Head of caudate nucleus (tissue), 42 donors: ENCODE results near the gene LHX5.
A peak's percentile ranks its signal among the peaks of the same experiment; 100 is the strongest.

ENCODE experiments used
- DNase-seq, 42 donors: peaks; one replicate each; pipeline versions ENCODE4 v3.0.0 to v3.0.0-alpha.2; 2020 to 2021; ENCODE audit warnings: mixed read lengths in 7 of 42
- intact Hi-C: fragments of 100-400 bp; cut with DNase I; formaldehyde crosslinking; loops from one replicate; pipeline ENCODE4 v1.15.0; 2022

The LHX5 gene

DNA sequence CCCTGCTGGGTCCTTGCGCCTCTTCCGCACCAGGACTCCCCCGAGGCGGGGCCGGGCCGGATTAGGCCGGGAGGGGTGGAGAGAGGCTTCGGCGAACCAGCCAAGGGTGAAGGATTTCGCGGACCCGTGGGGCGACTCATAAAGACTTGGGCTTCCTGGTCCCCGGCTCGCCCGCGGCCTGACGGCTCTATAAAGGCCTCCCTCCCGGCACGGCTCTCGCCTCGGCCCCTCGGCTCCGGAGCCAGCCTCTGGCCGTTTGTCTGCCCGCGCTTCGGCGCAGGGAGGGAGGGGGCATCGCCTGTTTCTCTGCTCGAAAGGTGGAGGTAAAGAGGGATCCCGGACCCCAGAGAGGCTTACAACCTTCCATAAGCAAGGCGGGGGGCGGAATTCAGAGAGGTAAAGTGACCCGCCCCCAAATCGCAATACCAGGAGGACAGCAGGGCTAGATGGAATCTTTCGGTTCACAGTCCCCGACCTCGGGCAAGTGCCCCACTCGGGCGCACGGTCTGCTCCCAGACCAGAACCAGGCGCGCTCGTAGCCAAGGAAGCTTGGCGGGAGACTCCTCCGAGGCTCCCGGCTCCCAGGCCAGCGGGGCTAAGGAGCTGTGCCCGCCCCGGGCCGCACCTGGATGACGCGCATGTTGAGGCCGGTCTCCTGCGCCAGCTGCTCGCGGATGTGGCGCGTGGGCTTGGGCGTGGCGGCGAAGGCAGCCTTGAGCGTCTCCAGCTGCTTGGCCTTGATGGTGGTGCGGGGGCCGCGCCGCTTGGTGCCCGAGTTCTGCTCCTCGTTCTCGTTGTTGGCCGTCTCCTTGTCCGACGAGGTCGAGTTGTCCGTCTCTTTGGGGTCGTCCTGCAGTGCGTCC, 3.9 kb downstream of the LHX5 start:
- DNase-seq = no peak
- intact Hi-C loops = no loop called here

DNA sequence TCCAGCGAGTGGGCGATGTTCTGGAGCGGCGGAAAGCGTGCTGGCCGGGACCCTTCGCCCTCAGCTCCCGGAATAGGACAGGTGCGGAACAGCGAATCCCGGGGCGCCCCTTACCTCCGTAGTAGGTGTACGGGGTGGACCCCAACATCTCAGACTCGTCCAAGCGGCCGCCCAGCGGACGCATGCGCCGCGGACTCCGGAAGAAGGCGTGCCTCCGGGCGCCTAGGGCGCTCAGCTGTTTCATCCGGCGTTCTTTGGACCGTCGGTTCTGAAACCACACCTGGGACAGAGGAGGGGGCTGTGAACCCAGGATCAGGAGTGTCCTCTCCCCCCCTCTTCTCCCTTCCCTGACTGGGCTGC, 4.5 kb downstream of the LHX5 start:
- DNase-seq = no peak
- intact Hi-C loops = no loop called here

DNA sequence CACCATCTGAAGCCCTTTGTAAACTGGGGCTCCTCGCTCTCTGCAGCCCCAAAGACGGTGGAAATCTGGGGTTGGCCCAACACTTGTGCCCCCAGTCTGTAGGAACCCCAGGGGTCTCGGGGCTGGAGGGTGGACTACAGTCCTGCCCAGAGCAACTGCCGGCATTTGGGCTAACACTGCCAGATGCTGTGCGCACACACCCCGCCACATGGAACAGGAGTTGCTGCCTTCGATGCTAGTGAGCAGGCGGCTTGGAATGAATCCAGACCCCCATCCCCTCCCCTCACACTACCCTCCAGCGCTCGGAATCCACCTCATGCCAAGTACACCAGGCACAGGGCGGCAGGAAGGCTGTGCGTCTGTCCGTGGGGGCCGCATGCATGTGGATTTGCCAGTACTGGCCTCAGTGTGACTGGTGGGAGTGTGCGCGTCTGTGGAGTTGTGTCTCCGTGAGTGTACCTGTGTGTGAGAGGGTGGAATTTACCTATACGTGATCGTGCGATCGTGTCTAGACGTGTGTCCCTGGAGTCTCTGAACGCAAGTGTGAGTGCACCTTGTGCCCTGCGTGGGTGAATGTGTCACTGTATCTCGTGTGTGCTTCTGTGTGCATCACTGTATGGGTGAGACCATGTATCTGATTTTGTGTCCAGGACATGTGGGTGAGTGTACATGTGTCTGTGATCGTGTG, 5.1 kb downstream of the LHX5 start:
- intact Hi-C loops = no loop called here
- DNase-seq = no peak

DNA sequence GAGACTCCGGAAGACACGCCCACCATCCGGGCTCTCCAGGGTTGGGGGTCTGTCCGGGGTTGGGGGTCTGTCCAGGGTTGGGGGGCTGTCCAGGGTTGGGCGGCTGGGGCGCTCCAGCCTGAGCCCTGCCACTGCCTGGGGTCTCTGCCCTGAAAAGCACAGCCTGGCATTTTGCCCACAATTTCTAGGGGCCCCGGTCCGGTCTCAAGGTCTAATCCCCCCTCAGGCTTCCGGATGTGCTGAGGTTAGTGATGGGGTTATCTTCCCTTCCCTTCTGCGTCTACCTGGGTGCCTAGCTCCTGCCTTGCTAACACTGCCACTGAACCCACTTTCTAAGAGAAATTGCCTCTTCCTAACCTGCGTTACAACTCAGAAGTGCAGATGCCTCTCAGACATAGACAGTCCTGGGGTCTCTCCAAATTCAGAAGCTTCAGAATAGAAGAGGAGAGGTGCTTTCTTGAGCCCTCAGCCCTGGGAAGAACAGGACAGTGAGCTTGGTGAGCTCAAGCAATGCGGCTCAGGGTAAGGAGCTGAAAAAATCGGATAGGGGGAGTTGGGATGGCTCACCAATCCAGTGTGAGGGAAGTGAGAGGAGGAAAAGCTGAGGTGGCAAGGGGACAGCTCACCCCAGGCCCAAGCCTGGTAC, 5.7 kb downstream of the LHX5 start:
- intact Hi-C loops = no loop called here
- no peak for DNase-seq

DNA sequence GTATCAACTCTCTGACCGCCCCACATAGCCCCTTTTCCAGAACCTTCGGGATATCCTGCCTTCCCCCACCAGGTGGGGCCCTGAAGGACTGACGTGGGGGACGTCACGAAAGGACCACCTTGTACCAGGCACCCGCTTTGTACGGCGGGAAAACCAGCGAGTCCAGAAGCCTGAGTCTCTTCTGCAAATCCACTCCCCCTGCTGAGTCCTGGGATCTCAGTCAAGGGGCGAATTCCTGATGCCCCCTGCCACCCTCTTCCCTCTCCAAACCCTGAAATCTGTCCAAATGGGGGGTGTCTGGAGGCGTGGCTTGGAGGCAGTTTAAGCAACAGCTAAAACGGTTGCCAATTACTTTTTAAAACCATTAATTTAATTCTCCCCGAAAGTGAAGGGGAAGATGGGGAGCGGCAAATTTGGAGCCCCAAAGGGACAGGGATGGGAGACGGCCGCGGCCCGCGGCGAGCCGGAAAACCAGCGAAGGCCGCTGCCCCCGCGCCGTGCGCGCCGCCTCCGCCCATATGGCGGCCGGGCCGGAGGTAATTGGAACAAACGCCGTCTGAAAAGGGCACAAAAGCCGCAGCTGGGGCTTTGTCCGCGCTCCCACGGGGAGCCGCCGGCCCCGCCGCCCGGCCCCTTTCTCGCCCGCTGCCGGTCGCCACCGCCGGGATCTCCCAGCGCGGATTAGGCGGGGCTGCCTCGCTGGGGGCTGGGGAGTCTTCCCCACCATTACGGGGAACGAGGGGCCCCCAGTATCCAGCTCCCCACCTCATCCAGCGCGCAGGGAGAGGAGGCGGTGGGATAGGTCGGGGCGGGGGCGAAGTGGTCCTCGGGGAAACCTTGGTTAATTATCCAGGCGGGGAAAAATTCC, 6.6 kb downstream of the LHX5 start:
- intact Hi-C loops = loop anchor here (5.0 kb wide), 1 partner anchor 447 kb away; no protein-coding TSS in a partner anchor
- DNase-seq = no peak

DNA sequence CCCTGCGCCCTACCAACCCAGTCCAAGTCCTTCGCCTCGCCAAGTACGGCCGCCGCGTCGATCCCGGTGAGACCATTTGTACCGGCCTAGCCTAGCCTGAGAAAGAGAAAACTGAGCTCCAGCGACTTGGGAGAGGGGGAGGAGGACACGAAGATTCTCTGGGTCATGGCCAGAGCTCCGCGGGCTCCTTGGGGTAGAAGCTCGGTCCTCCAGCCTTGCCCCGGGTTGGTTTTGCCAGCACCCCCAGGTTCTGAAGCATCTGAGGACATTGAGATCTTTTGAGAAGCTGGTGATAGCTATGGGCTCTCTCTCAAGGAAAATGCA, 7.3 kb downstream of the LHX5 start:
- intact Hi-C loops = loop anchor here (5.0 kb wide), 1 partner anchor 448 kb away; no protein-coding TSS in a partner anchor
- no peak for DNase-seq

DNA sequence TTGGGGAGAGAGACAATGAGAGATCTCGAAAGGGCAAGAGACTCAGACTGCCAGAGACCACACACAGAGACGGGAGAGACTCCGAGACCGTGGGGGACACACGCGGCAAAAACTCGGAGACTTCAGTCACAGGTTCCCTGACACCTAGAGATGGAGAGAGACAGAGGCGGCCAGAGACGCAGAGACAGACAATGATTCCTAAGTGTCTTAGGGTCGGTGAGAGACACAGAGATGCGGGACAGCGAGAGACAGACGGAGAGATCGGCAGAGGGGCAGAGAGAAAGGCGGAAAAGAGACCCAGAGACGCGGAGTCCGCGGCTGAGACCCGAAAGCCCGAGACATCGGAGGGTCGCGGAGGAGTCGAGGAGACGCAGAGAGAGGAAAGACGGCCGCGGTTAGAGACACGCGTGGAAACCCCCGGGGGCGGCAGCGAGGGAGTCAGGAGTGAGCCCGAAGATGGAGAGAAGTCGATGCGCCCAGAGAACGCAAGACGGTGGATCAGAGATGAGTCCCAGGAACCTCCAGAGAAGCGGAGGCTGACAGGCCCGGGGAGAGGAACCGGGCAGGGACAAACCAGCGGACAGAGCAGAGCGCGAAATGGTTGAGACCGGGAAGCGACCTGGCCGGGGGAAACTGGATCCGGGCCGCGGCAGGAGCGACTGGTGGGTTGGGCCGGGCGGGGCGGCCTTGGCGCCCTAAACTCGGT, 7.8 kb downstream of the LHX5 start:
- DNase-seq = no peak
- intact Hi-C loops = loop anchor here (5.0 kb wide), 1 partner anchor 448 kb away; no protein-coding TSS in a partner anchor

DNA sequence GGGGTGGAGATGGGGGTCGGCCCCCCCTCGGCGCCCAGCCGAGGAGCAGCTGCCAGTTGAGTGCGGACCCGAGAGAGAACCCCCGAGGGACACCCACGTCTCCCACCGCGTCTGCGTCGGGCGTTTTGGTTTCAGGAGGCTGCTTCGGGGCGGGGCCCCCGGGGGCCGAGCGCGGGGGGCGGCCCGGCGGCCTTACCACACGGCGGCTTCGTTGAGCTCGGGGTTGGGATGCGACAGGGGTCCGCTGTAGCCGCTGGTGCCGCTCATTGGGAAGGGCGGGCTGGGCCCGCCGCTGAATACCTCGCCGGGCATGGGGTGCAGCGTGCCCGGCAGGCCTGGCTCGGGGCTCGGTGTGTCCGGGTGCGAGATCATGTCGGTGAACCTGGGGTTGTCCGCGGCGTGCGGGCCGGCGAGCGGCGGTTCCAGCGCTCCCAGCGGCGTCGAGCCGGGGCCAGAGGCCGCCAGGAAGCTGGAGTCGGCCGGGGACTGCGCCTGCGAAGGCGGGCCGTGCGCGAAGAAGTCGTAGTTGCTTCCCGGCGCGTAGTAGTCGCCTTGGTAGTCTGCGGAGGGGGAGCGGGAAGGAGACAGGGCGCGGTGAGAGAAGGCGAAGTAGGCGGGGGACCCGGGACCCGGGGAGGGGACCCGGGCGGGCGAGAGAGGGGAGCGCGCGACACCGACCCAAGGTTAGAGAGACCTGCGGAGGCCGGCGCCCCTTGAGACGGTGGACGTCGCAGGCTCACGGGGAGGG, 8.5 kb downstream of the LHX5 start:
- no peak for DNase-seq
- intact Hi-C loops = loop anchor here (5.0 kb wide), 1 partner anchor 449 kb away; no protein-coding TSS in a partner anchor

DNA sequence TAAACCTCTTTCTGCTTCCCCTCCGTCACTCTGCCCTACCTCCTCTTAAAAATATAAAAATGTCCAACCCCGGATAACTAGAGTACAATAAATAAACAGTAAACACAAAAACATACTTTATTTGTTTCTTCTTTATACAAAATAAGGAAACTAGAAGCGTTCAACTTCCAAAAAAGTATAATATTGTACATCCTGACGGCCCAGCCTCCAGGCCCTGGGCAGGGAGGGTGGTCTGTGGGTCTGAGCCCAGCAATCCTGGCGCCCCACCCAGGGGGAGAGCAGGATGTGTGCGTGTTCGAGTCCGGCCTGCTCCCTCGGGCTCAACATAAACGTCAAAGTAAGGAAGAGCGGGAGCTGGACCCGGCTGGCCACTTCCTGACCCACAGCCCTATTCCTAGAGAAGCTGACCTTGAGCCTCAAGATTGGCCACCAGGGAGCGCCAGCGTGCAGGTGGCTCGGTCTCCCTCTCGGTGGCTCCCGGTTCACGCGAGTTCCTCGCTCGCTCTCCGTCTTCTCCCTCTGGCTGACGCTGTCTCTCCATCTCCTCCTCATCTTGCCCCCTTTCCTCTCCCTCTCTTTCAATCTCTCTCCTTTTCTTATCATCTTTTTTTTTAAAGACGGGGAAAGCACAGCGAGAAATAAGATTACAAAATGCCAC, 9.4 kb downstream of the LHX5 start:
- intact Hi-C loops = loop anchor here (5.0 kb wide), 1 partner anchor 450 kb away; no protein-coding TSS in a partner anchor
- DNase-seq = peak; percentile 66 to 92 (median 82)

DNA sequence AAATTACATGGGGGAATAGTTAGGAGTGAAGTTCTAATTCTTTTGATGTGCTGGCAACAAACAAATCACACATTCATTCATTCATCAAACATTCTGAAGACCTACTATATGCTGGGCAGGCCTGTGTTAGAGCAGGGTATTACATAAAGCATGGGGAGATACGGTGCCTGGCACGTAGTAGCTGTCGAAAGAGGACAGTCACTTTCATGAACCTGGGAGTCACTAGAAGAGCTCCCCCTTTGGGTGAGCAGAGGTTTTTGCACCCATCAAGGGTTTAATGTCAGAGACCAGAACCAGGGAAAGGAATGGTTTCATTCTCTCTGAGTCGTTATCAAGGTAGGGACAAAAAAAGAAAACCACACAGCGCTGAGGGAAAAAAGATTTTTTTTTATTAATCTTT, 10.0 kb downstream of the LHX5 start:
- DNase-seq = no peak
- intact Hi-C loops = loop anchor here (5.0 kb wide), 1 partner anchor 451 kb away; no protein-coding TSS in a partner anchor

DNA sequence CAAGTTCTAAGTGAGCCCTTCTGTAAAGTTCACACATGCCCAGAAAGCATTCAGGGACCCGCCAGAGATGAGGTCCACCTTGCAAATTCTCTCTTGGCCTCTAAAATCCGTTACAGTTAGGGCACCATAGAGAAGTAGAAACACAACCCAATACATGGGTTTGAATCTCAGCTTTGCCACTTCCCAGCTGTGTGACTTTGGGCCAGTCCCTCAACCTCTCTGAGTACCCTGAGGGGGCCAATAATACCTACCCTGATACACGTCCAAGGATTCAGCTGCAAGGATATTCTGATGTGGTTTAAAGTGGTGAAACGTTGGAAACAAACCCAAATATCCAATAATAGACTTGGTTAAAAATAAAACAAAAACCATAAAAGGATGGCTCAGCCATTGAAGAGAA, 11.7 kb downstream of the LHX5 start:
- no peak for DNase-seq
- intact Hi-C loops = loop anchor here (5.0 kb wide), 1 partner anchor 452 kb away; no protein-coding TSS in a partner anchor

DNA sequence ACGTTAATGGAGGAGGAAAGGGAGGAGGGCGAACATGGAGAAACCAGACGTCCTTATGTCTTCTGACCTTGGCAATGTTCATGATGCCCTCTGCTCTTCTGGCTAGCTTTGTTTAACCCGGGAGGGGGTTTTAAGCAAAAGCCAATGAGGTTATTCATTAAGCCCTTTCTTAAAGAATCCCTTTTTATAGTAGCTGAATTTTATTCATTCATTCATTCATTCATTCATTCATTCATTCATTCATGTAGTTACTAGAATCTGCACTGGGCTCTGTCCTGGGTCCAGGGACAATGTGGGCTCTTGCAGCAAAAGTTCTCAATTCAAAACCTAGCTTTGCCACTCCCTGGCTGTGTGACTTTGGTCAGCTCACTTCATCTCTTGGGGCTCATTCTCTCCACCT, 14.0 kb downstream of the LHX5 start:
- intact Hi-C loops = no loop called here
- DNase-seq = no peak

DNA sequence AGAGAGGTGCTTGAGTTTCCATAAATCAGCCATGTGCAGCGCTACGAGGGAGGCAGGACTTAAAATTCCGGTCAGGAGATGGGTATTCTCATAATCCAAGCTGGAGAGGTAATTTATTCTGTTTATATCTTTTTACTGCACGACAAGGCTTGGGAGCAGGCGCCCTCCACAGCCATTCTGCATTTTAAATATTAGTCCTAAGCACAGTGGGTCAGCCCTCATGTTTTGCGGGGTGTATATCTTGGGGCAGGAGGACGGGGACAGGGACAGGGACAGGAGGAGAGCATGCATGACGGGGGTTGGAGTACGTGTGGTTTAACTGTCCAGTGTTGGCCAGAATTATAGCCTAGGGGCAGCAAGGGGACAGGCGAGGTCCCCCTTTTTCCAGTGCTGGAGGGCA, 14.5 kb downstream of the LHX5 start:
- no peak for DNase-seq
- intact Hi-C loops = no loop called here

DNA sequence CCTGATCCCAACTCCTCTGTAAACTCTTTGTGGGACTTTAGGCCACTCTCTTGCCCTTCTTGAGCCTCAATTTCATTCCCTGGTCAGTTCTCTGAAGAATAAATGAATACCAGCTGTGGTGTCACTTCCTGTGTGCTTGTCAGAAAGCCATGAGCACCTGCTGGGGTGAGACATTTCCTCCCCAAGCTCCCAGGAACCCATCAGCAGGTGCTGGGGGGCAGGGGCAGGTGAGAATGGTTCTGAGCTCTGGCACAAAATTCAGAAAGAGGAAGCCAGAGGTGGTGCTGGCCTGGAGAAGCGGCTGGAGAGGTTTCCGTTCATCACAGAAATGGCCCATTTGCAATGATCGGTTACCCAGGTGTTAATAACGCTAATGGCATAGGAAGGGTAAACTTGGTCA, 14.9 kb downstream of the LHX5 start:
- intact Hi-C loops = no loop called here
- DNase-seq = no peak

DNA sequence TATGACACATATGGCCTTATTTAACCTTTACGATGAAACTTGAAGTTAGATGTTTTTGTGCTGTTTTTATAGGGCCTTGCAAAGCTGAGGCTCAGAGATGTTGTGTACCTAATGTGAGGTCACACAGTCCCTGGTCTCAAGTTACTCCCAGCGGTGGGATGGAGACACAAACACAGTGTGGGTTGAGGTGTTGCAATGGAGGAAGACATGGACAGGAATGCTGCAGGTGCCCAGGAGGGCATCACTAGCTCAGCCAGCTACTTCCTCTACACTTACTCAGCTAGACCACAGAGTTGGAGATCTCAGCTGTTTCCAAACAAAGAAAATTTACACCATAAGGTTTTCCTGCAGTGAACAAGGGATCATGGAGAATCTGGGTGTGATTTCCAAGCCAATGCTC, 15.5 kb downstream of the LHX5 start:
- intact Hi-C loops = no loop called here

DNA sequence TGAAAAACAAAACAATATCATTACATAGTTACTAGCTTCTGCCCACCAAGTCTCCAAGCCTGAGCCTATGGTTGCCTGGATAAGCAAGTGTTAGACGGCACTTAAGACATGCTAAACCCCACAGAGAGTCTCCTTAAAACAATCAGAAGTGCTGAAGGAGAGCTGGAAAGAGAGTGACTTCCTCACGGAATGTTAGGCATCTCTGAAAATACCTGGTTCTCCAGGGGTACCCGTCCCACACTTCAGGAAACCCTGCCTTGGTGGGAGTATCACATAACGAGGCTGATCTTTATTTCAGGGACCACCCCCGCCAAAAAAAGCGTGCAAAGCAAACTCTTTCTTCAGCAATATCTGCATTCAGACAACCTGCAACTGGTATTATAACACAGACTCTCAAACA, 18.3 kb downstream of the LHX5 start:
- intact Hi-C loops = no loop called here
- DNase-seq = no peak

More for the DNA sequence above, 15.5 kb downstream of the LHX5 start:
- no peak for DNase-seq

DNA sequence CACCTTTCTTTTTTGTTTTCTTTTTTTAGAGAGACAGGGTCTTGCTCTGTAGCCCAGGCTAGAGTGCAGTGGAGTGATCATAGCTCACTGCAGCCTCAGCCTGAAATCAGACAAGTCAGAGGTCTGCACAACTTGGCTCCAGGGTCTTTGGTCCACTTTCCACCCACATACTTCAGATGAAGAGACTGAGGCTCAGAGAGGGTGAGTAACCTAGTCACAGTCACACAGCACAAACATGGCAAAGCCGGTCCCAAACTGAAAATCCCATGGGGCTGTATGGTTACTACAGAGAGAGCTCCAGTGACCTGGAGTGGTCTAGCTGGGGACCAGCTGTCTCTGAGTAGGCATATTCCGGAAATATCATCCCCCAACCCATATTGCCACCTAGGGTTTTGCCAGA, 19.2 kb downstream of the LHX5 start:
- no peak for DNase-seq
- intact Hi-C loops = no loop called here
